ENCODE measurements around the gene OR2AJ1.

Gene OR2AJ1

DNA sequence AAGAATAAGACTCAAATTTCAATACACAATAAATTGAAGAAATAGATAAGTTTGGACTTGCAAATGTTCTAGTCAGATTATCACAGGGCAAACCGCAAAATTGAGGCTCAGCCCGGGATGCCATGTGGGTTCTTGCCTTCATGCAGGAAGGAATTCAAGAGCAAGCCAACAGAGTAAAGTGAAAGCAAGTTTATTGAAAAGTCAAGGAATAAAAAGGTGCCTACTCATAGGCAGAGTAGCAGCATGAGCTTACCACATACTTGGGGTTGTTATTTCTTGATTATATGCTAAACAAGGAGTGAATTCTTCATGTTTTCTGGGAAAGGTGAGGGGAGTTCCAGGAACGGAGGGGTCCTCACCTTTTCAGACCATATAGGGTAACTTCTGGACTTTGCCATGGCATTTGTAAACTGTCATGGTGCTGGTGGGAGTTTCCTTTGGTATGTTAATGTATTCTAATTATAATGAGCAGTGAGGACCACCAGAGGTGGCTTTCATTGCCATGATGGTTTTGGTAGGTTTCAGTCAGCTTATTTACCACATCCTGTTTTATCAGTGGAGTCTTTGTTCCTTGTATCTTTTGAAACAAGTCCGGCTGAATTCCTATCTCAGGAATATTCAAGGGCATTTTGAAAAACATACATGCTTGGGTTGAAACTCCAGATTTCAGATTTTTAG is 38.4 kb downstream of the OR2AJ1 start:
- DNase-seq (ENCODE audit: low spot score), result no peak

GRCh38 chr1:247964933-247965332 is 40.2 kb downstream of the OR2AJ1 start, which contains the start of gene OR2AK2:
Gene OR2AK2 (plus strand): TSS chr1:247965233. CDS start chr1:247965377, 144 bp downstream.
- no peak for DNase-seq (ENCODE audit: low spot score)

DNA sequence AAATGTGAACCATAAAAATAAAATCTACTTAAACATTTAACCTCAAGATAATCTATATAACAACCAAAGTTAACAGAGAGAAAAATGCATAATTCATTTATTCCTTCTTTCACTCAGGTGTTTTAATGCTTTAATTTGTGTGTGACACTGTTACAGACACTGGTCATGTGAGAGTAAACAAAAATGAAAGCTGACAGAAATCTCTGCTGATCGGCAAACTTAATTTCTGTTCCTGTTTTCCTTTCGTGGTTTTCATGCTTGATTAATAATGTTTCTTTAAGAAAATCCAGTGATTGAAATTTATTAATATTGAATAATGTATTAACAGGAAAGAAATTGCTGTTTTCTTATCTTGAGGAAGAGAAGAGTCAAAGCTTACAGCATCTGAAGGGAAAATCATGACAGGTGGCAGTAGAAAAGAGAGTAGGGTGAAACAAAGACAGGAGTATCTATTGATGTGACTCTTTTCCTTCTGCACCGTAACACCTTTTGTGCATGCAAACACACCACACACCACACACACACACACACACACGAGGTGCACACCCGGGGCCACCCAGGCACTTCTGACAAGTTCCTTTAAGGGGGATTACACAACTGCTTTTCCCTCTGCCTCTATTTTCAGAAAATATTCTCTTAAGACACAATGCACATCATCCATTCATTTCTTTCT is 42.0 kb downstream of the OR2AJ1 start:
- DNase-seq (ENCODE audit: low spot score), result no peak

Data from CD4-positive, alpha-beta T cell treated with Interleukin-2 at 100 ng/mL for 4 hours (primary cell).